CD4-positive, alpha-beta T cell treated with Interleukin-17A for 1 hour (primary cell): ENCODE results near the gene APOL3.
"Not testable (repeated sequence)": the region's sequence is repeated elsewhere in the genome, so short reads cannot be mapped to it uniquely, and the experiment has no call there.

Source experiments
- DNase-seq: peaks from one replicate; pipeline ENCODE4 v3.0.0-alpha.2; 2020

APOL3 gene

DNA sequence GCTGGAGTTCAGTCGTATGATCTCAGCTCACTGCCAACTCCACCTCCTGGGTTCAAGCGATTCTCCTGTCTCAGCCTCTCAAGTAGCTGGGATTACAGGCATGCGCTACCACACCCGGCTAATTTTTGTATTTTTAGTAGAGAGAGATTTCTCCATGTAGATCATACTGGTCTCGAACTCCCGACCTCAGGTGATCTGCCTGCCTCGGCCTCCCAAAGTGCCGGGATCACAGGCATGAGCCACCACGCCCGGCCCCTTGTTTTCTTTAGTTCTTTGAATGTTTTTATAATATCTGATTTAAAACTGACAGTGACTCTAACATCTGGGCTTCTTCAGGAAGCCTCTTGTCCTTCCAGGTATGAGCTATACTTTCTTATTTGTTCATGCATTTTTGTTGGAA is 61.0 kb downstream of the APOL3 start:
- not testable (repeated sequence) for DNase-seq

DNA sequence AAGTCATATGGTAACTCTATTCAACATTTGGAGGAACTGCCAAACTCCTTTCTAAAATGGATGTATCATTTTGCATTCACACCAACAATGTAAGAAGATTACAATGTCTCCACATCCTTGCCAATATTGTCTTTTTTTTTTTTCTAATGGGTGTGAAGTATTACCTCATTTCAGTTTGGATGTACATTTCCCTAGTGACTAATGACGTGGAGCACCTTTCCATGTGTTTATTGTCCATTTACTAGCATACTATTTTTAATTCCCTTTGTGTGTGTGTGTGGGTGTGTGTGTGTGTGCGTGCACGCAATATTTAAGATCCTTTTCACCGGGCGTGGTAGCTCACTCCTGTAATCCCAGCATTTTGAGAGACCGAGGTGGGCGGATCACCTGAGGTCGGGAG is 62.7 kb downstream of the APOL3 start:
- no peak for DNase-seq

DNA sequence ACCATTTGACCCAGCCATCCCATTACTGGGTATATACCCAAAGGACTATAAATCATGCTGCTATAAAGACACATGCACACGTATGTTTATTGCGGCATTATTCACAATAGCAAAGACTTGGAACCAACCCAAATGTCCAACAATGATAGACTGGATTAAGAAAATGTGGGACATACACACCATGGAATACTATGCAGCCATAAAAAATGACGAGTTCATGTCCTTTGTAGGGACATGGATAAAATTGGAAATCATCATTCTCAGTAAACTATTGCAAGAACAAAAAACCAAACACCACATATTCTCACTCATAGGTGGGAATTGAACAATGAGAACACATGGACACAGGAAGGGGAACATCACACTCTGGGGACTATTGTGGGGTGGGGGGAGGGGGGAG is 69.8 kb downstream of the APOL3 start:
- DNase-seq = not testable (repeated sequence)
